DND-41 (cell line): ENCODE data around the gene USP28.
"Not testable (repeated sequence)": the region's sequence is repeated elsewhere in the genome, so short reads cannot be mapped to it uniquely, and the experiment has no call there.

Experiments used
- ATAC-seq: fragments of 200-7000 bp; cut with Tn5 transposase; 3 replicates; pipeline ENCODE4 v1.9.1; 2021; ENCODE audit warnings: low read depth; ENCODE audit not compliant: insufficient read depth
- DNase-seq: peaks from one replicate; pipeline ENCODE4 v3.0.0-alpha.2; 2020
- H2AFZ ChIP-seq: 2 replicates; pipeline ENCODE4 v1.6.0; 2012; ENCODE audit warnings: low read depth, low read length
- H3K27ac ChIP-seq: 2 replicates; pipeline ENCODE4 v1.5.1; 2012; ENCODE audit warnings: low read length, inconsistent platforms
- H3K27me3 ChIP-seq: fragments of 200-600 bp; sonication (generic); 2 replicates; pipeline ENCODE4 v1.6.0; 2012; ENCODE audit warnings: low read length, mild to moderate bottlenecking, inconsistent platforms; ENCODE audit not compliant: insufficient read depth, poor library complexity
- H3K36me3 ChIP-seq: 2 replicates; pipeline ENCODE4 v1.5.1; 2012; ENCODE audit warnings: low read length, inconsistent platforms; ENCODE audit not compliant: insufficient read depth
- H3K4me1 ChIP-seq: 2 replicates; pipeline ENCODE4 v1.5.1; 2012; ENCODE audit warnings: mild to moderate bottlenecking, low read length; ENCODE audit not compliant: insufficient read depth
- H3K4me2 ChIP-seq: 2 replicates; pipeline ENCODE4 v1.6.0; 2012; ENCODE audit warnings: mild to moderate bottlenecking, moderate library complexity, low read length, inconsistent platforms; ENCODE audit not compliant: insufficient read depth
- H3K4me3 ChIP-seq, 2 experiments: fragments of 200-600 bp in 1 of 2; shearing (Covaris generic) in 1 of 2; 2 replicates each; pipeline ENCODE4 v1.5.1; 2012 to 2016; ENCODE audit warnings: inconsistent platforms in 2 of 2, low read length in 2 of 2, mild to moderate bottlenecking in 2 of 2, low read depth in 1 of 2, moderate library complexity in 1 of 2
- H3K79me2 ChIP-seq: 2 replicates; pipeline ENCODE4 v1.6.0; 2012; ENCODE audit warnings: low read length, inconsistent platforms; ENCODE audit not compliant: insufficient read depth
- H3K9ac ChIP-seq: 2 replicates; pipeline ENCODE4 v1.6.0; 2012; ENCODE audit warnings: low read depth, mild to moderate bottlenecking, inconsistent platforms, low read length, moderate library complexity
- H3K9me3 ChIP-seq: 2 replicates; pipeline ENCODE4 v1.5.1; 2012; ENCODE audit warnings: low read length, moderate library complexity, mild to moderate bottlenecking, inconsistent platforms; ENCODE audit not compliant: insufficient read depth, severe bottlenecking
- H4K20me1 ChIP-seq: 2 replicates; pipeline ENCODE4 v1.6.0; 2012; ENCODE audit warnings: low read length; ENCODE audit not compliant: insufficient read depth
- EZH2 ChIP-seq: IDR thresholded peaks from 3 replicates; pipeline ENCODE4 v1.6.1; 2012; ENCODE audit warnings: borderline replicate concordance, low read depth, mild to moderate bottlenecking, moderate library complexity, low read length, inconsistent platforms; ENCODE audit not compliant: severe bottlenecking
- TF ChIP-seq, protein P1 (sequence below): IDR thresholded peaks from 2 replicates; pipeline ENCODE4 v1.5.1; 2012; ENCODE audit warnings: borderline replicate concordance, low read length, moderate library complexity, mild to moderate bottlenecking; ENCODE audit not compliant: poor library complexity, severe bottlenecking; ENCODE audit errors: extremely low read depth

Gene USP28

DNA sequence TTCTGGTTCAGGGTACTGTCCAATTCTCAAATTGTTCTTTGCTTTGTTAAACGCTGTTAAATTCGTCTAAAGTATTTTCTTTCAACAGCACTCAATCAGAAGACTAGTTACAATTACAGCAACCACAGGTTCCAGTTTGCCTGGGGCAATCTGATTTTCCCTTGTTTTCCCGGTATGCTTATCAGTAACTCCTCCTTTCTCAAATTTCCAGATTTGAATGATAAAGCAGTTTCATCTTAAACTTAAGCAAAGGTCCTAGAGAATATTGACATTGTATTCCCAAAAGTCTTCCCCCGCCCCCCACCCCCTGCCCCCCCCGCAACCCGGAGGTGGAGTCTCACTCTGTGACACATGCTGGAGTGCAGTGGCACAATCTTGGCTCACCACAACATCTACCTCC is 10.5 kb upstream of the USP28 start:
- no peaks in the 10 kb centered on the region for H4K20me1 ChIP-seq
- H3K4me3 ChIP-seq: no peak overlapping the region
- no peaks in the 10 kb centered on the region for H3K27me3 ChIP-seq
- no peak for DNase-seq
- H3K4me2 ChIP-seq: no peak overlapping the region
- no peaks in the 10 kb centered on the region for H3K36me3 ChIP-seq
- H3K79me2 ChIP-seq: no peaks in the 10 kb centered on the region
- no peak overlapping the region for H2AFZ ChIP-seq
- no peak overlapping the region for H3K27ac ChIP-seq
- TF ChIP-seq EZH2: no peak
- TF ChIP-seq, protein P1, sequence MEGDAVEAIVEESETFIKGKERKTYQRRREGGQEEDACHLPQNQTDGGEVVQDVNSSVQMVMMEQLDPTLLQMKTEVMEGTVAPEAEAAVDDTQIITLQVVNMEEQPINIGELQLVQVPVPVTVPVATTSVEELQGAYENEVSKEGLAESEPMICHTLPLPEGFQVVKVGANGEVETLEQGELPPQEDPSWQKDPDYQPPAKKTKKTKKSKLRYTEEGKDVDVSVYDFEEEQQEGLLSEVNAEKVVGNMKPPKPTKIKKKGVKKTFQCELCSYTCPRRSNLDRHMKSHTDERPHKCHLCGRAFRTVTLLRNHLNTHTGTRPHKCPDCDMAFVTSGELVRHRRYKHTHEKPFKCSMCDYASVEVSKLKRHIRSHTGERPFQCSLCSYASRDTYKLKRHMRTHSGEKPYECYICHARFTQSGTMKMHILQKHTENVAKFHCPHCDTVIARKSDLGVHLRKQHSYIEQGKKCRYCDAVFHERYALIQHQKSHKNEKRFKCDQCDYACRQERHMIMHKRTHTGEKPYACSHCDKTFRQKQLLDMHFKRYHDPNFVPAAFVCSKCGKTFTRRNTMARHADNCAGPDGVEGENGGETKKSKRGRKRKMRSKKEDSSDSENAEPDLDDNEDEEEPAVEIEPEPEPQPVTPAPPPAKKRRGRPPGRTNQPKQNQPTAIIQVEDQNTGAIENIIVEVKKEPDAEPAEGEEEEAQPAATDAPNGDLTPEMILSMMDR: no peak
- no peak for ATAC-seq
- no peak overlapping the region for H3K9ac ChIP-seq
- no peaks in the 10 kb centered on the region for H3K9me3 ChIP-seq
- H3K4me1 ChIP-seq: no peaks in the 10 kb centered on the region

DNA sequence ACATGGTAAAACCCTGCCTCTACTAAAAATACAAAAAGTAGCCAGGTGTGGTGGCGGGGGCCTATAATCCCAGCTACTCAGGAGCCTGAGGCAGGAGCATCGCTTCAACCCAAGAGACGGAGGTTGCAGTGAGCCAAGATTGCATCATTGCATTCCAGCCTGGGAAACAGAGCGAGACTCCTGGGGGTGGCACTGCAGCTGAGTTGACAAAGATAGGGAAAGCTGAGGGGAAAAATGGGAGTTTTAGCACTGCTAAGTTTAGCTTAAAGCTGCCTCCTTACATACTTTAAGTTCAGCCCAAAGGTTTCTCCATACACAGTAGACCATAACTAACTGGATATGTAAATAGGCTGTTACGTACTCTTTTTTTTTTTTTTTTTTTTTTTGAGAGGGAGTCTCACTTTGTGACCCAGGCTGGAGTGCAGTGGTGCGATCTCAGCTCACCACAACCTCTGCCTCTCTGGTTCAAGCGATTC is 9.0 kb upstream of the USP28 start:
- TF ChIP-seq EZH2: no peak
- TF ChIP-seq, protein P1: no peak
- H3K9ac ChIP-seq: no peak overlapping the region
- no peak overlapping the region for H3K4me2 ChIP-seq
- H3K4me3 ChIP-seq: no peak overlapping the region
- DNase-seq: no peak
- H3K79me2 ChIP-seq: no peaks in the 10 kb centered on the region
- no peaks in the 10 kb centered on the region for H4K20me1 ChIP-seq
- no peak for ATAC-seq
- H3K9me3 ChIP-seq: no peaks in the 10 kb centered on the region
- H2AFZ ChIP-seq: no peak overlapping the region
- no peaks in the 10 kb centered on the region for H3K4me1 ChIP-seq
- no peak overlapping the region for H3K27ac ChIP-seq
- no peaks in the 10 kb centered on the region for H3K27me3 ChIP-seq
- H3K36me3 ChIP-seq: no peaks in the 10 kb centered on the region

DNA sequence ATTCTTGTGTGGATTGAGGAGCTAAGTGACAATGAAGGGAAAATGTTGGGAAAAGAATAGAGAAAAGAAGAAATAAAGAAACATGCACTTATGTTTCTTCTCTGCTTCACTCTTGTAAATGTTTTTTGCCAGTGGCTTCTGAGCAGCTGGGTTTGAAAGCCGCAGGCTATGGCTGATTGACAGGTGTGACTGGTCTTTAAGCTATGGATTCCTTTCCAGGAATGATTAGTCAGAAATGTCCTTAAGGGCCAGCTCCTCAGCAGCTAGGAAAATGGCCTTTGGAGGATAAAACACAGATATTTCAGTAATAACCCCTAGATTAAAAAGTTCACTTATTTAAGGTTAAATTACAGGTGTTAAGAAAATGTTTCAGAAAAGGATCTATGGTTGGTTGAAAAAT is 6.5 kb upstream of the USP28 start:
- Histone ChIP-seq H3K9ac (no peak overlapping the region), H3K79me2 (no peaks in the 10 kb centered on the region), H3K4me2 (no peak overlapping the region), H2AFZ (no peak overlapping the region), H3K36me3 (no peaks in the 10 kb centered on the region), H3K27ac (no peak overlapping the region), H4K20me1 (no peaks in the 10 kb centered on the region), H3K4me1 (peaks cover 10% of the 10 kb centered on the region), H3K9me3 (no peaks in the 10 kb centered on the region), H3K4me3 (no peak overlapping the region), H3K27me3 (no peaks in the 10 kb centered on the region)
- no peak for ATAC-seq
- DNase-seq: no peak
- no peak for TF ChIP-seq EZH2
- TF ChIP-seq, protein P1: no peak

DNA sequence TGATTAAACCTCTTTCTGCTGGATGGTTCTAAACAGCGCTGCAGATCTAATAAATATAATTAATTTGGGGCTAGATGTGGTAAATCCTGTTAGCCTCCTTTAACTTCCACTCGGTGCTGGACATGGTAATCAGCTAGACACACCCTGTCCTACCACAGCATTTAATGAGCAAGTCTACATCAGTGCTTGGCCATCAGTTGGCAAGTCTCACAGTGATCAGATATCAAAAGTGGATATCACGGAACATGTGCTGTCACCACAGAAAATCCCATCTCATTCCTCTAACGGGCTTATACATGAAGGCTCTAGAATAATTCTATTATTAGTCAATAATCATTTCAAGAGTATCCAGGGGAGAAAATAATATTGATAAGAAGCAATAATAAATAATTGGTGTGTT is 5.6 kb upstream of the USP28 start:
- no peak overlapping the region for H3K9ac ChIP-seq
- ATAC-seq (no peak), DNase-seq (no peak)
- H3K4me1 ChIP-seq: peaks cover 19% of the 10 kb centered on the region
- H3K27ac ChIP-seq: no peak overlapping the region
- H2AFZ ChIP-seq: no peak overlapping the region
- H3K4me2 ChIP-seq: no peak overlapping the region
- H3K27me3 ChIP-seq: no peaks in the 10 kb centered on the region
- no peaks in the 10 kb centered on the region for H3K79me2 ChIP-seq
- no peak overlapping the region for H3K4me3 ChIP-seq
- no peaks in the 10 kb centered on the region for H4K20me1 ChIP-seq
- no peaks in the 10 kb centered on the region for H3K36me3 ChIP-seq
- no peaks in the 10 kb centered on the region for H3K9me3 ChIP-seq
- TF ChIP-seq EZH2: no peak
- TF ChIP-seq, protein P1: no peak

DNA sequence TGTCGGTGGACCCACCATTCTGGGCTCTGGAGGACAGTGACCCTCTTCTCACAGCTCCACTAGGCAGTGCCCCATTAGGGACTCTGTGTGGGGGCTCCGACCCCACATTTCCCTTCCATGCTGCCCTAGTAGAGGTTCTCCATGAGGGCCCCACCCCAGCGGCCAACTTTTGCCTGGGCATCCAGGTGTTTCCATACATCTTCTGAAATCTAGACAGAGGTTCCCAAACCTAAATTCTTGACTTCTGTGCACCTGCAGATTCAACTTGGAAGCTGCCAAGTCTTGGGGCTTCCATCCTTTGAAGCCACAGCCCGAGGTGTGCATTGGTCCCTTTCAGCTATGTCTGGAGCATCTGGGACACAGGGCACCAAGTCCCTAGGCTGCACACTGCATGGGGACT is 4.1 kb upstream of the USP28 start:
- DNase-seq, H3K9me3 ChIP-seq, H2AFZ ChIP-seq, H3K79me2 ChIP-seq, ATAC-seq, H3K9ac ChIP-seq, H3K27ac ChIP-seq, H3K27me3 ChIP-seq, H3K36me3 ChIP-seq, H3K4me3 ChIP-seq, H3K4me2 ChIP-seq, H4K20me1 ChIP-seq: not testable (repeated sequence)
- H3K4me1 ChIP-seq: peaks cover 28% of the 10 kb centered on the region
